Neural cell (in vitro differentiated cells): ENCODE measurements around the gene HEBP1.

Experiments used
- EP300 ChIP-seq: fragments of 450-650 bp; conservative IDR thresholded peaks from 2 replicates; pipeline ENCODE4 v1.6.1; 2014; ENCODE audit warnings: antibody characterized with exemption, mild to moderate bottlenecking, moderate library complexity; ENCODE audit not compliant: poor library complexity, severe bottlenecking
- EZH2 ChIP-seq: fragments of 200-600, 300-800 bp; shearing (Covaris generic), sonication (generic); IDR thresholded peaks from 2 replicates; pipeline ENCODE4 v1.6.1; 2014; ENCODE audit warnings: antibody characterized with exemption, low read length, borderline replicate concordance, mild to moderate bottlenecking; ENCODE audit not compliant: insufficient read depth, poor library complexity, severe bottlenecking
- MXI1 ChIP-seq: fragments of 450-650 bp; conservative IDR thresholded peaks from 2 replicates; pipeline ENCODE4 v1.6.1; 2014; ENCODE audit warnings: antibody characterized with exemption, mild to moderate bottlenecking; ENCODE audit not compliant: poor library complexity, severe bottlenecking
- POLR2AphosphoS5 ChIP-seq: IDR thresholded peaks from 2 replicates; pipeline ENCODE4 v1.6.1; 2012
- TAF1 ChIP-seq: IDR thresholded peaks from 2 replicates; pipeline ENCODE4 v1.6.1; 2012; ENCODE audit warnings: low read depth
- TF ChIP-seq, protein P1 (sequence below): fragments of 450-650 bp; IDR thresholded peaks from 2 replicates; pipeline ENCODE4 v1.5.1; 2014; ENCODE audit warnings: antibody characterized with exemption, mild to moderate bottlenecking, moderate library complexity; ENCODE audit not compliant: poor library complexity, severe bottlenecking

DNA sequence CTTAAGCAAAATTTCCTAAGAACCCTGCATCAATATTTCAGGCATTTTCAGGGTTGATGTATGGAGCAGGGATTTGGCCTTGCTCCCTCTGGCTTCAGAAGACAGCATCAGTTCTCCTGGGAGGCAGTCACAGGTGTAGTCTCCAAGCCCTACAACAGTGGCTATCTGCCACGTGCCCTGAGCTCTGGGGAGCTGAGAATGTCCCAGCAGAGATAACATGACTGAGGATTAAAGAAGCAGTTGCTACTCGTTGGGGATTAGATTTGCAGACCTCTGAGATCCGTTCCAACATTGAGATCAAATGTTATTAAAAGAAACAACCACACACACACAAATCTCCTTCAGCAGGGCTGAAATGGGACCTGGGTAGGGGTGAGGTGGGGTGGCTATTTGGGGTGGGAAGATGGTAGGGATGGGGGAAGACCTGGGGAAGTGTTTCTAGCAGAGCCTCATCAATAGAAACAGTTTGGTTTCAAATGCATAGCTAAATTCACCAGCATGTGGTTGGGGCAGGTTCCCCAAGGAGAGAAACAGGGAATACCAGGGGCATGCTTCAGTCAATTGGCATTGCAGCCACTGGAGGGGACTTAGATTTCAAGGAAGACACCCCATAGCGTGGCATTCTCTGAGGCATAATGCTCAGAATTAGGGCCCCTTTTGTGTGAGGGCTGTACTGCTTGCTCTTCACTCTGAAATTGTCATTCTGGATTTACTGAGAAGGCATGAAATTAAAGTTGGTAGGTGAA is 28.9 kb upstream of the HEBP1 start:
- TF ChIP-seq, protein P1, sequence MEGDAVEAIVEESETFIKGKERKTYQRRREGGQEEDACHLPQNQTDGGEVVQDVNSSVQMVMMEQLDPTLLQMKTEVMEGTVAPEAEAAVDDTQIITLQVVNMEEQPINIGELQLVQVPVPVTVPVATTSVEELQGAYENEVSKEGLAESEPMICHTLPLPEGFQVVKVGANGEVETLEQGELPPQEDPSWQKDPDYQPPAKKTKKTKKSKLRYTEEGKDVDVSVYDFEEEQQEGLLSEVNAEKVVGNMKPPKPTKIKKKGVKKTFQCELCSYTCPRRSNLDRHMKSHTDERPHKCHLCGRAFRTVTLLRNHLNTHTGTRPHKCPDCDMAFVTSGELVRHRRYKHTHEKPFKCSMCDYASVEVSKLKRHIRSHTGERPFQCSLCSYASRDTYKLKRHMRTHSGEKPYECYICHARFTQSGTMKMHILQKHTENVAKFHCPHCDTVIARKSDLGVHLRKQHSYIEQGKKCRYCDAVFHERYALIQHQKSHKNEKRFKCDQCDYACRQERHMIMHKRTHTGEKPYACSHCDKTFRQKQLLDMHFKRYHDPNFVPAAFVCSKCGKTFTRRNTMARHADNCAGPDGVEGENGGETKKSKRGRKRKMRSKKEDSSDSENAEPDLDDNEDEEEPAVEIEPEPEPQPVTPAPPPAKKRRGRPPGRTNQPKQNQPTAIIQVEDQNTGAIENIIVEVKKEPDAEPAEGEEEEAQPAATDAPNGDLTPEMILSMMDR = no peak
- no peak for TF ChIP-seq EP300
- TF ChIP-seq POLR2AphosphoS5 = no peak
- no peak for TF ChIP-seq EZH2
- TF ChIP-seq TAF1 = no peak
- no peak for TF ChIP-seq MXI1
